ENCODE measurements around the gene GALNT18. TPM values are rescaled to one million over a fixed set of nuclear protein-coding genes. Genes with fewer than 3 reads are reported as not detected.

The GALNT18 gene
- total and polyA plus RNA-seq, 2 experiments from 2014 or later, result 4.3 to 10.8 TPM

- TF ChIP-seq ZNF462 (CRISPR knock-in tag; IDR thresholded peaks at IDR 0.05) (no peak), CTCF (conservative IDR thresholded peaks at IDR 0.05; ENCODE audit: low read depth in 2 of 2) (no peak), CREB1 (CRISPR knock-in tag; IDR thresholded peaks at IDR 0.05; ENCODE audit: low read depth) (no peak), STAT1 (IDR thresholded peaks at IDR 0.05; ENCODE audit: unreplicated experiment) (no peak), REST (IDR thresholded peaks at IDR 0.05; ENCODE audit: unreplicated experiment) (no peak), ZNF114 (CRISPR knock-in tag; IDR thresholded peaks at IDR 0.05) (no peak), JUNB (IDR thresholded peaks at IDR 0.05; ENCODE audit: unreplicated experiment) (no peak)
These were observed 368.3 kb downstream of the GALNT18 start (continued) for GRCh38 chr11:11253497-11253896.
